Chondrocyte (in vitro differentiated cells): ENCODE measurements around the gene PAM16. TPM values are rescaled to one million over a fixed set of nuclear protein-coding genes. Genes with fewer than 3 reads are reported as not detected.

Source experiments
- DNase-seq: peaks from one replicate; pipeline ENCODE4 v3.0.0; 2021; ENCODE audit warnings: mixed read lengths, low spot score
- H3K27ac Mint-ChIP-seq: one replicate; pipeline ENCODE4 v1.8.0; 2021; ENCODE audit warnings: mild to moderate bottlenecking, moderate library complexity, mixed read lengths; ENCODE audit not compliant: unreplicated experiment
- H3K27me3 Mint-ChIP-seq: 2 replicates; pipeline ENCODE4 v1.8.0; 2021; ENCODE audit warnings: low read depth, mixed read lengths
- H3K36me3 Mint-ChIP-seq: 2 replicates; pipeline ENCODE4 v1.8.0; 2021; ENCODE audit warnings: low read depth, mixed read lengths
- H3K4me1 Mint-ChIP-seq: 2 replicates; pipeline ENCODE4 v1.8.0; 2021; ENCODE audit warnings: low read depth, mild to moderate bottlenecking, mixed read lengths
- H3K4me3 Mint-ChIP-seq: one replicate; pipeline ENCODE4 v1.8.0; 2021; ENCODE audit warnings: mild to moderate bottlenecking, moderate library complexity, mixed read lengths; ENCODE audit not compliant: unreplicated experiment
- H3K9me3 Mint-ChIP-seq: 2 replicates; pipeline ENCODE4 v1.8.0; 2021; ENCODE audit warnings: low read depth, mixed read lengths
- total RNA-seq: library from RNA; stranded (reverse); gene quantifications from 3 replicates; pipeline ENCODE4 v1.2.1, GENCODE V29; 2021
- TF ChIP-seq, protein P1 (sequence below): fragments of 200-600 bp; sonication (generic); IDR thresholded peaks from 2 replicates; pipeline ENCODE4 v1.5.0; 2021; ENCODE audit warnings: antibody characterized with exemption, mild to moderate bottlenecking, moderate library complexity

Gene PAM16
- total RNA-seq, 1 donor from 2014 or later = 24.4 TPM

DNA sequence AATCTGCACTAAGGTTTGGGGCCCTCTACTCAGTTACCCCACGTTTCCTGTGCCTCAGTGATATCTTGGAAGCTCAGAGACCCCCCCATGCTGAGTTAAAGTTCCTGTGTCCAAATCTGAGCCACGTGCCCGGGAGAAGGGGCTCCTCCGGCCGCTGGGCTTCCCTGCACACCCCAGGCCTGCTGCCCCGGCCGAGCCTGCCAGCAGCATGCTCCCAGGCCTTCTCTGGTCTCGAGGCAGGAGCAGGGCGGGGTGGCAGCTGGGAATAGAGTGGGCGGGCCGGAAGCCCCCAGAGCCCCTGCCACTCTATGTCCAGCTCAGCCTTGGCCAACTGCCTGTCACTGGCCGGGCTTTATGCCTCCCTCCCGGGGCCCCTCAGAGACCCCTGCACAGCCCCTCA lies 14.9 kb upstream of the PAM16 start:
- TF ChIP-seq, protein P1, sequence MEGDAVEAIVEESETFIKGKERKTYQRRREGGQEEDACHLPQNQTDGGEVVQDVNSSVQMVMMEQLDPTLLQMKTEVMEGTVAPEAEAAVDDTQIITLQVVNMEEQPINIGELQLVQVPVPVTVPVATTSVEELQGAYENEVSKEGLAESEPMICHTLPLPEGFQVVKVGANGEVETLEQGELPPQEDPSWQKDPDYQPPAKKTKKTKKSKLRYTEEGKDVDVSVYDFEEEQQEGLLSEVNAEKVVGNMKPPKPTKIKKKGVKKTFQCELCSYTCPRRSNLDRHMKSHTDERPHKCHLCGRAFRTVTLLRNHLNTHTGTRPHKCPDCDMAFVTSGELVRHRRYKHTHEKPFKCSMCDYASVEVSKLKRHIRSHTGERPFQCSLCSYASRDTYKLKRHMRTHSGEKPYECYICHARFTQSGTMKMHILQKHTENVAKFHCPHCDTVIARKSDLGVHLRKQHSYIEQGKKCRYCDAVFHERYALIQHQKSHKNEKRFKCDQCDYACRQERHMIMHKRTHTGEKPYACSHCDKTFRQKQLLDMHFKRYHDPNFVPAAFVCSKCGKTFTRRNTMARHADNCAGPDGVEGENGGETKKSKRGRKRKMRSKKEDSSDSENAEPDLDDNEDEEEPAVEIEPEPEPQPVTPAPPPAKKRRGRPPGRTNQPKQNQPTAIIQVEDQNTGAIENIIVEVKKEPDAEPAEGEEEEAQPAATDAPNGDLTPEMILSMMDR = no peak
- H3K27ac Mint-ChIP-seq = no peak overlapping the region
- H3K27me3 Mint-ChIP-seq = no peaks in the 10 kb centered on the region
- H3K36me3 Mint-ChIP-seq = peaks cover 1% of the 10 kb centered on the region
- H3K4me3 Mint-ChIP-seq = no peak overlapping the region
- DNase-seq = no peak
- H3K4me1 Mint-ChIP-seq = peaks cover 15% of the 10 kb centered on the region
- H3K9me3 Mint-ChIP-seq = no peaks in the 10 kb centered on the region

DNA sequence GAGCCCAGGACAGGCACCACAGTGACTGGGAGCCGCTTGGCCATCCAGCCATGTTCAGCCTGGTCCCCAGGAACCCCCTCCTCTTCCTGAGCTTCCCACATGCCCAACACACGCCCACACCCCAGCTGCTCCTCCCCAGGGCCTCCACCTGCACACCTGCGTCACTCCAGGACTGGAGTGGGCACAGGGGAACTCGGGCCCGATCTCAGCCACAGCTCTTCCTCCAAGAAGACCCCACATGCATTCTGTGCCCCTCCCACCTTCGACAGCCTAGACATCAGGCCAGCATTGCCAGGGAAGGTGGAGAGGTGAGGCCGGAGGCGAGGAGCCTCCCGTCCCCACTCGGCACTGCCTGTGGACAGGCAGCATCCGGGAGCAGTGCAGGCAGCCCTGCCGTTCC lies 14.5 kb upstream of the PAM16 start:
- Mint-ChIP-seq H3K9me3 (no peaks in the 10 kb centered on the region), H3K27ac (no peak overlapping the region), H3K4me1 (peaks cover 11% of the 10 kb centered on the region), H3K36me3 (peaks cover 1% of the 10 kb centered on the region), H3K4me3 (no peak overlapping the region), H3K27me3 (no peaks in the 10 kb centered on the region)
- TF ChIP-seq, protein P1 = no peak
- no peak for DNase-seq

DNA sequence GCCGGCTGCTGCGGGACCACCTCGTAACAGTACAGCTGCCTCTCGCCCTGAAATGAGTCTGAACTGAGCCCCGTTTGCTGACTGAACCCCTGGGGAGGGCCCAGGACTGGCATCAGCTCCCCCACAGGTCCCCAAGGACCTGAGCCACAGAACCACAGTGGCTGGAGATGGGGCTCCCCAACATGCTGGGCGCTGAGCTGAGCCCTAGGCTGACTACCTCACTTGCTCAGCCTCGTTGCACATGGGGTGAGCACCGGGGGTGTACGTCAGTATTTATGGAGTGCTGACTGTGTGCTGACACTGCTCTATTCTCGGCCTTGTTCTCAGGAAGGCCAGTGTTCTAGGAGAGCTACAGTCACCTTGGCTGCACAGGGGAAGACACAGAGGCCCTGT lies 13.9 kb upstream of the PAM16 start:
- H3K27ac Mint-ChIP-seq = no peak overlapping the region
- H3K27me3 Mint-ChIP-seq = no peaks in the 10 kb centered on the region
- peaks cover 7% of the 10 kb centered on the region for H3K4me1 Mint-ChIP-seq
- no peak for DNase-seq
- H3K36me3 Mint-ChIP-seq = peaks cover 1% of the 10 kb centered on the region
- H3K9me3 Mint-ChIP-seq = no peaks in the 10 kb centered on the region
- TF ChIP-seq, protein P1 = no peak
- H3K4me3 Mint-ChIP-seq = no peak overlapping the region

DNA sequence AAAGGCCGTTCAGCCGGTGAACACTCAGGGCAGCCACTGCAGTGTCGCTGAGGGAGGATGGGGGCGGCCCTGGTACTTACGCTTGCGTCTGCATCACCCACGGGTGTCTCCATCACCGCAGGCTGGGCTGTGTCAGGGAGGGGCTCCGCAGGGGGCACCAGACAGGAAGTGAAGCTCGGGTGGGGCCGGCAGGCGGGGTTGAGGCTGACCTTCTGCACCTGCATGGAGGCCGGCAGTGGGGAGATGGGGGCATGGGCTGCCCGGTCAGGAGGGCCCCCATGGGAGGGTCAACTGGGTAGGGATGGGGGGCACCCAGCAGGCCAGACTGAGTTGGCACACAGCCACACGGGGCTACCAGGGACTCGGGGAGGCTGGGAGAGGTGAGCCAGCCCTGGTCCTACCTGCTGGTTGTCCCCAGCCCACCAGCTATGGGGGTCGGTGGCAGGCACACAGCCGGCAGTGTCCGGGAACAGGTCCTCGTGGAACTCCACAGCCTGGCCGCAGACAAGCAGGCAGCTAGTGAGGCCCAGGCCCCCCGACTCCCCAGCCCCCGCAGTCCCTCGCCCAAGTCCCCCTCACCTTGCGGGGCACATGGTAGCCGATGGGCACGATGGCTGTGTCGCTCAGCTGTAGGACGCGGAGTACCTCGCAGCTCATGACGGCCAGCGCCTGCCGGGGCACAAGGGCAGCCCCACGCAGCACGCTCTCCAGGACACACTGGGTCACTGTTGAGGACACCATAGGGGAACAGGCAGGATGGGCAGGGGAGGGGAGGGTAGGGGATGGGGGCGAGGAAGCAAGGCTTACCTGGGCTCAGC lies 13.3 kb upstream of the PAM16 start:
- TF ChIP-seq, protein P1 = no peak
- DNase-seq = no peak

DNA sequence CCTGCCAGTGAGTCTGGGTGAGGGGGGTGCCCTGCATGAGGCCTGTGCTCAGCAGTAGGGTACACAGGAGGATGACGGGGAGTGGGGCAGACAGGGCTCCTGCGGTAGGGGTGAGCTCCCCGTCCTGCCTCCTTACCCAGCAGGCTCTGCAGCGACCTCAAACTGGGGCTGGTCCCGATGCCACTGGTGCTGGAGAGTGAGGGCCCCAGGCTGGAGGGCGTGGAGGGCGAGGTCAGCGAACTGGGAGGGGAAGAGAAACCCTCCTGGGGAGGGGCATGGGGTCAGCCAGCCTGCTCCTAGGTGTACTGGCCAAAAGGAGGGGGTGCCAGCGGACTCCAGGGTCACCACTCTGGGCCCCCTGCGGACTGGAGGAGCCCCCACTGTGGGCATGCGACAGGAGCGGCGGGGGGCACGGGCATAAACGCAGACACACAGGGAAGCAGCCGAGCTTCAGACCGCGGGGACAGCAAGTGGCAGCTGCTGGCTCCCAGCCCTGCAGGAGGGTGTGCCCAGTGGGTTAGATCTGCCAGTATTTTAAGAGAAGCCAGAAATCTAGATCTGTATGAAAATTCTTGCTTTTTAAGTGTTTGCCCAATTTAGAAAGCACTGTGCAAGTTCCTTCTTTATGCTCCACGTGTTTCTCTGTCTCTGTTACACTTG lies 11.5 kb upstream of the PAM16 start:
- Mint-ChIP-seq H3K4me1 (no peaks in the 10 kb centered on the region), H3K27ac (peak overlapping the region; percentile 12), H3K36me3 (peaks cover 1% of the 10 kb centered on the region), H3K4me3 (no peak overlapping the region), H3K27me3 (no peaks in the 10 kb centered on the region), H3K9me3 (no peaks in the 10 kb centered on the region)
- no peak for DNase-seq
- TF ChIP-seq, protein P1 = no peak

More for the DNA sequence above, 13.3 kb upstream of the PAM16 start:
- peaks cover 5% of the 10 kb centered on the region for H3K4me1 Mint-ChIP-seq
- H3K36me3 Mint-ChIP-seq = peaks cover 1% of the 10 kb centered on the region
- H3K27ac Mint-ChIP-seq = no peak overlapping the region
- H3K27me3 Mint-ChIP-seq = no peaks in the 10 kb centered on the region
- no peaks in the 10 kb centered on the region for H3K9me3 Mint-ChIP-seq
- H3K4me3 Mint-ChIP-seq = no peak overlapping the region
